Peyer's patch (tissue), 4 donors: Measurements from ENCODE around the gene ITCH. TPM values are rescaled to one million over a fixed set of nuclear protein-coding genes. Genes with fewer than 3 reads are reported as not detected.
A peak's percentile ranks its signal among the peaks of the same experiment; 100 is the strongest.
"Not testable (repeated sequence)": the region's sequence is repeated elsewhere in the genome, so short reads cannot be mapped to it uniquely, and the experiment has no call there.

ENCODE experiments used
- DNase-seq, 3 donors: peaks; one replicate each; pipeline ENCODE4 v3.0.0-alpha.2; 2017 to 2019
- H3K27ac ChIP-seq, 4 donors: fragments of 200-600 bp; sonication (generic); one replicate each; pipeline ENCODE4 v1.5.1; 2016 to 2019
- H3K27me3 ChIP-seq, 2 donors: fragments of 200-600 bp; sonication (generic); one replicate each; pipeline ENCODE4 v1.5.1; 2019
- H3K36me3 ChIP-seq, 3 donors: fragments of 200-600 bp; sonication (generic); one replicate each; pipeline ENCODE4 v1.5.1; 2016 to 2019
- H3K4me1 ChIP-seq, 4 donors: fragments of 200-600 bp; sonication (generic); one replicate each; pipeline ENCODE4 v1.5.1; 2016 to 2019
- H3K4me3 ChIP-seq, 4 donors: fragments of 200-600 bp; sonication (generic); 1 replicate in 3 of 4; 2 replicates in 1 of 4; pipeline ENCODE4 v1.5.1; 2016 to 2019; ENCODE audit warnings: mild to moderate bottlenecking in 1 of 4
- H3K9me3 ChIP-seq, 4 donors: fragments of 200-600 bp; sonication (generic); one replicate each; pipeline ENCODE4 v1.5.1; 2016 to 2019; ENCODE audit warnings: mild to moderate bottlenecking in 1 of 4
- POLR2A ChIP-seq, 2 donors: fragments of 450-650 bp; IDR thresholded peaks; one replicate each; pipeline ENCODE4 v1.5.1; 2017; ENCODE audit warnings: antibody characterized with exemption in 2 of 2, mild to moderate bottlenecking in 2 of 2, moderate library complexity in 2 of 2
- total RNA-seq, 4 donors: library from RNA; depleted of rRNA; stranded (reverse); fragments of >200 nt; gene quantifications; one replicate each; pipeline ENCODE4 v1.1.0, GENCODE V29; 2016
- TF ChIP-seq, protein P1 (sequence below), 6 experiments: fragments of 450-650 bp in 4 of 6; fragments of 200-600 bp in 2 of 6; sonication (generic) in 1 of 6; IDR thresholded peaks; one replicate each; pipeline ENCODE4 v1.5.1; 2017 to 2019; ENCODE audit warnings: antibody characterized with exemption in 6 of 6, mild to moderate bottlenecking in 3 of 6, moderate library complexity in 1 of 6

ITCH gene
- total RNA-seq, 4 donors from 2014 or later = 43.6 to 69.3 (median 59.8) TPM

DNA sequence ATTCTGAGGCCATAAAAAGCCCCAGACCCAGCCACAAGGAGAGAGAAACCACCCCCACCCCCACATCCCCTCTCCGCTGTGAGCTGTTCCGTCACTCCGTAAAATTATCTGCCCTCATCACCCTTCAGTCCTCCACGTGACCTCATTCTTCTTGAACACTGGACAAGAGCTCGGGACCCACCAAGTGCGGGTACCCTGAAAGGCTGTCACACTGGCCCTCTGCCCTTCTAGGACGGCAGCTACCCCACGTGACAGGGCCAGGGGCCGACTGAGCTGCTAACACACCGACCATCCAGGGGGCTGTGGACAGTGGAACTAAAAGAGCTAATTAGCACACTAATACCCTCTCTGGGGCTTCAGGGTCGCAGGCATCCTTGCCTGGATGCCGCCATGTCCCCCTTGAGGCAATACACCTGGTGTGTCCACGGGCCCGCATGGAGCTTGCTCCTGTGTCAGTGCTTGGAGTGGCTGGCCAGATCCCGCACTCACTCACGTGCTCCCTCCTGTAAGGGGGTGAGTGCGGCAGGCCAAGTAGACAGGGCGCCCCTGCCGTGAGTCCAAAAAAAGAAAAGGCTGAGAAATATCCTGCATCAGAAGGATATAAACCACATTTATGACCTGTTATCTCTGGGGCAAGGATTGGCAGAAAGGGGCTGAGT, 30.7 kb upstream of the ITCH start:
- TF ChIP-seq POLR2A (IDR thresholded peaks at IDR 0.05) = no peak
- TF ChIP-seq, protein P1, sequence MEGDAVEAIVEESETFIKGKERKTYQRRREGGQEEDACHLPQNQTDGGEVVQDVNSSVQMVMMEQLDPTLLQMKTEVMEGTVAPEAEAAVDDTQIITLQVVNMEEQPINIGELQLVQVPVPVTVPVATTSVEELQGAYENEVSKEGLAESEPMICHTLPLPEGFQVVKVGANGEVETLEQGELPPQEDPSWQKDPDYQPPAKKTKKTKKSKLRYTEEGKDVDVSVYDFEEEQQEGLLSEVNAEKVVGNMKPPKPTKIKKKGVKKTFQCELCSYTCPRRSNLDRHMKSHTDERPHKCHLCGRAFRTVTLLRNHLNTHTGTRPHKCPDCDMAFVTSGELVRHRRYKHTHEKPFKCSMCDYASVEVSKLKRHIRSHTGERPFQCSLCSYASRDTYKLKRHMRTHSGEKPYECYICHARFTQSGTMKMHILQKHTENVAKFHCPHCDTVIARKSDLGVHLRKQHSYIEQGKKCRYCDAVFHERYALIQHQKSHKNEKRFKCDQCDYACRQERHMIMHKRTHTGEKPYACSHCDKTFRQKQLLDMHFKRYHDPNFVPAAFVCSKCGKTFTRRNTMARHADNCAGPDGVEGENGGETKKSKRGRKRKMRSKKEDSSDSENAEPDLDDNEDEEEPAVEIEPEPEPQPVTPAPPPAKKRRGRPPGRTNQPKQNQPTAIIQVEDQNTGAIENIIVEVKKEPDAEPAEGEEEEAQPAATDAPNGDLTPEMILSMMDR (IDR thresholded peaks at IDR 0.05) = no peak
- no peaks in the 10 kb centered on the region for H3K9me3 ChIP-seq
- no peaks in the 10 kb centered on the region for H3K27me3 ChIP-seq
- H3K4me1 ChIP-seq = peaks cover 0 to 9% (median 0%) of the 10 kb centered on the region in 4 donors
- DNase-seq = no peak
- H3K4me3 ChIP-seq = no peak overlapping the region
- no peak overlapping the region for H3K27ac ChIP-seq
- H3K36me3 ChIP-seq = no peaks in the 10 kb centered on the region

DNA sequence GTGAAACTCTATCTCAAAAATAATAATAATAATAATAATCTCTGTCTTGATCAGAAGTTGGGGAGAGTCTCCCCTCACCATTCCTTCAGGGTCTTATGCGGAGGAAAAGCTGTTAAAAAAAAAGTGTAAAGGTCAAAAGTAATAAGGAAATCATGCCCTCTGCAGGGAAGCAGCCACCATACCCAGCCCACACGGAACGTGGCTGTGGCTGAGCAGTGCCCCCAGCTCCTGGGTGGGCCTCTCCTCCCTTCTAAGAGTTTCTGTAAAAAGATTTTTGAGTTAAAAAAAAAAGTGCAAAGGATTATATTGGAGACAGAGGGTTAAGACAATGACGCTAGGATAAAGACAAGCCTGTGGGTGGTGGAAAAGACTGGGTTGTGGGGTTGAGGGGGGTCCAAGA, 29.3 kb upstream of the ITCH start:
- Histone ChIP-seq H3K27ac (no peak overlapping the region), H3K4me1 (peaks cover 0 to 9% (median 0%) of the 10 kb centered on the region in 4 donors), H3K9me3 (no peaks in the 10 kb centered on the region), H3K27me3 (no peaks in the 10 kb centered on the region), H3K36me3 (no peaks in the 10 kb centered on the region), H3K4me3 (no peak overlapping the region)
- DNase-seq = no peak
- TF ChIP-seq, protein P1 (IDR thresholded peaks at IDR 0.05) = no peak

DNA sequence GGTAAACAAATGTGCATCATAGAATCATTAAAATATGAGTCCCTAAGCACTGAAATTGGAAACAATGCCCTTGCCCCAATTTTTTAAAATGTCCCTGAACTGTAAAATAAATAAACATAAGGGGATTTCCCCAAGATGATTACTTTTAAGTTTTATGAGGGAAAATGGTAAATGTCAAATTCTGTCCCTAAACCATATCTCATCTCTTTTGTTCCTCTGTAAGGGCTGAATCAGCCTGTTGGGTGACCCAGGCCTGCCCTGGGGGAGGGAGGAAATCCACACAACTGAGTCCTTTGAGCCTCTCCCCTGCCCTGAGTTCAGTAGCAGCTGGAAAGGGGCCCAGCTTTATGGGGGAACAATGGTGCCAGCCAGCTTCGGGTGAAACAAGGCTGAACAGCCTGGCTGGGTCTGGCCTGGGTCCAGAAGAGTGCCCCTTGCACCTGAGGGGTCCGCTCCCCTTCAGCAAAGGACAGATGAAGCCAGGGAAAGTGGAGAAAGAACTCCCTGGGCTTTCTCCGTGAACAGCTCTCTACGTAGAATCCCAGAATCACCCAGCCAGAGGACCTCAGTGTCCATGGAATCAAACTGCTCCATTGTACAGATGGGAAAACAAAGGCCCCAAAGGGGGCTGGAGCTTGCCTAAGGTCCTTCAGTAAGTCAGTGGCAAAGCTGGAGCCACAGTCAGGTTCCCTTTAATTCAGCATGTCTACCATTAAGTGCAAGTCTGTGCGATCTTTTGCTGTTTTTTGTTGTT, 28.2 kb upstream of the ITCH start:
- no peak for TF ChIP-seq POLR2A (IDR thresholded peaks at IDR 0.05)
- TF ChIP-seq, protein P1 (IDR thresholded peaks at IDR 0.05) = no peak
- no peak overlapping the region for H3K27ac ChIP-seq
- no peak for DNase-seq
- H3K27me3 ChIP-seq = no peaks in the 10 kb centered on the region
- H3K4me3 ChIP-seq = no peak overlapping the region
- H3K9me3 ChIP-seq = no peaks in the 10 kb centered on the region
- H3K4me1 ChIP-seq = peaks cover 0 to 9% (median 0%) of the 10 kb centered on the region in 4 donors
- no peaks in the 10 kb centered on the region for H3K36me3 ChIP-seq

- Histone ChIP-seq H3K27ac (peak overlapping the region in 1 of 4 donors; percentile 67), H3K27me3 (no peaks in the 10 kb centered on the region), H3K4me1 (peaks cover 0 to 9% (median 0%) of the 10 kb centered on the region in 4 donors), H3K4me3 (no peak overlapping the region), H3K36me3 (no peaks in the 10 kb centered on the region), H3K9me3 (no peaks in the 10 kb centered on the region)
- TF ChIP-seq, protein P1 (IDR thresholded peaks at IDR 0.05) = no peak
- no peak for TF ChIP-seq POLR2A (IDR thresholded peaks at IDR 0.05)
- no peak for DNase-seq
Measured at GRCh38 chr20:34337544-34337943, 25.5 kb upstream of the ITCH start.

- Histone ChIP-seq H3K4me3 (peak overlapping the region in 1 of 4 donors; percentile 4), H3K4me1 (peaks cover 0 to 9% (median 0%) of the 10 kb centered on the region in 4 donors), H3K36me3 (no peaks in the 10 kb centered on the region), H3K9me3 (no peaks in the 10 kb centered on the region), H3K27me3 (no peaks in the 10 kb centered on the region), H3K27ac (peak overlapping the region in 1 of 4 donors; percentile 67)
- DNase-seq = peak in 2 of 3 donors; percentile 72 to 74
- TF ChIP-seq, protein P1 (IDR thresholded peaks at IDR 0.05) = no peak
- no peak for TF ChIP-seq POLR2A (IDR thresholded peaks at IDR 0.05)
Measured at GRCh38 chr20:34337982-34338726, 24.9 kb upstream of the ITCH start.

DNA sequence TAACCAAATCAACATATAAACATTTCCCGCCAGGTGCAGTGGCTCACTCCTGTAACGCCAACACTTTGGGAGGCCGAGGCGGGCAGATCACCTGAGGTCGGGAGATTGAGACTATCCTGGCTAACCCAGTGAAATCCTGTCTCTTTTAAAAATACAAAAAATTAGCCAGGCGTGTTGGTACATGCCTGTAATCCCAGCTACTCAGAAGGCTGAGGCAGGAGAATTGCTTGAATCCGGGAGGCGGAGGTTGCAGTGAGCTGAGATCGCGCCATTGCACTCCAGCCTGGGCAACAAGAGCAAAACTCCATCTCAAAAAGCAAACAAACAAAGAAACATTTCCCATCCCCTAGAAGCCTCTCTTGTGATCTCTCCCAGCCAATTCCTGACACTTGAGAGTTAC, 22.3 kb upstream of the ITCH start:
- H3K36me3 ChIP-seq, H3K4me3 ChIP-seq, H3K9me3 ChIP-seq, DNase-seq, H3K27me3 ChIP-seq, H3K27ac ChIP-seq: not testable (repeated sequence)
- peaks cover 0 to 12% (median 0%) of the 10 kb centered on the region in 4 donors for H3K4me1 ChIP-seq

- H3K36me3 ChIP-seq, DNase-seq, H3K9me3 ChIP-seq, H3K27ac ChIP-seq, H3K27me3 ChIP-seq, H3K4me3 ChIP-seq: not testable (repeated sequence)
- peaks cover 0 to 12% (median 0%) of the 10 kb centered on the region in 4 donors for H3K4me1 ChIP-seq
Measured at GRCh38 chr20:34341199-34341598, 21.9 kb upstream of the ITCH start.
